Measurements from ENCODE around the gene TTC21B.

TTC21B gene

DNA sequence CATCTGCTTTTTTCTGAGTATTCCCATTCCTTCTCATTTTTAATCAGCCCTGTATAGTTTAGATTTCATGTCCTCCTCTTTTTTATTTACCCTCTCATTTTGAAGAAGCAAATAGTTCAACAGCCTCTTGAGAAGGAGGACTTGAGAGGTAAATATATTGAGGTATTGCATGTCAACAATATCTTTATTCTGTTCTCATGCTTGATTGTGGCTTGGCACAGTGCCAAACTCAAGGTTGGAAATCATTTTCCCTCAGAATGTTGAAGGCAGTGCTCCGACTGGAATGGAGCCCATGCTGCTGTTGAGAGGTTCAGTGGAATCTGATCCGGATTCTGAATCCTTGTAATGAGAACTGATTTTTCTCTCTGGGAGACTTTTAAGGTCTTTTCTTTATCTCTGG lies 128.5 kb downstream of the TTC21B start:
- Histone ChIP-seq H3K9me3 (ENCODE audit: control insufficient read depth, insufficient read depth, low read length) (no peaks in the 10 kb centered on the region), H3K4me3 (ENCODE audit: low read depth, low read length) (no peak overlapping the region), H3K4me1 (ENCODE audit: control insufficient read depth, insufficient read depth, low read length) (peaks cover 10% of the 10 kb centered on the region)

More for the DNA sequence above, 128.5 kb downstream of the TTC21B start:
- no peaks in the 10 kb centered on the region for H3K36me3 ChIP-seq (ENCODE audit: control insufficient read depth, insufficient read depth, low read length)
- H3K9ac ChIP-seq (ENCODE audit: low read depth, low read length) = no peak overlapping the region
- H3K27me3 ChIP-seq (ENCODE audit: control insufficient read depth, insufficient read depth, low read length) = no peaks in the 10 kb centered on the region
